22Rv1 (cell line): ENCODE measurements around the gene CDH22.

ENCODE experiments used
- H3K27ac ChIP-seq: fragments of 450-650 bp; 2 replicates; pipeline ENCODE4 v1.5.1; 2017
- CTCF ChIP-seq: fragments of 450-650 bp; IDR thresholded peaks from 2 replicates; pipeline ENCODE4 v1.5.1; 2017; ENCODE audit warnings: mild to moderate bottlenecking
- ZFX ChIP-seq: fragments of 450-650 bp; IDR thresholded peaks from 2 replicates; pipeline ENCODE4 v1.6.1; 2017; ENCODE audit warnings: antibody characterized with exemption, borderline replicate concordance

Gene CDH22

GRCh38 chr20:46128310-46129151 lies 179.8 kb downstream of the CDH22 start:
- H3K27ac ChIP-seq: no peak overlapping the region
- TF ChIP-seq CTCF (peak; percentile 72), ZFX (no peak)

- H3K27ac ChIP-seq: no peak overlapping the region
- TF ChIP-seq ZFX (no peak), CTCF (no peak)
Measured at GRCh38 chr20:46127396-46128010, 180.8 kb downstream of the CDH22 start.

GRCh38 chr20:46126440-46127056 lies 181.8 kb downstream of the CDH22 start:
- no peak for TF ChIP-seq CTCF
- TF ChIP-seq ZFX: no peak
- H3K27ac ChIP-seq: no peak overlapping the region
